ENCODE results near the gene POLE.

GRCh38 chr12:132610051-132610759 is 76.9 kb downstream of the POLE start, which contains the start of gene LRCOL1:
- TF ChIP-seq CTCF (conservative IDR thresholded peaks at IDR 0.05; ENCODE audit: low read length) (no peak), EZH2phosphoT487 (IDR thresholded peaks at IDR 0.05; ENCODE audit: borderline replicate concordance) (no peak)
